ENCODE measurements around the gene NKD2.
A peak's percentile ranks its signal among the peaks of the same experiment; 100 is the strongest.
"Not testable (repeated sequence)": the region's sequence is repeated elsewhere in the genome, so short reads cannot be mapped to it uniquely, and the experiment has no call there.

NKD2 gene

DNA sequence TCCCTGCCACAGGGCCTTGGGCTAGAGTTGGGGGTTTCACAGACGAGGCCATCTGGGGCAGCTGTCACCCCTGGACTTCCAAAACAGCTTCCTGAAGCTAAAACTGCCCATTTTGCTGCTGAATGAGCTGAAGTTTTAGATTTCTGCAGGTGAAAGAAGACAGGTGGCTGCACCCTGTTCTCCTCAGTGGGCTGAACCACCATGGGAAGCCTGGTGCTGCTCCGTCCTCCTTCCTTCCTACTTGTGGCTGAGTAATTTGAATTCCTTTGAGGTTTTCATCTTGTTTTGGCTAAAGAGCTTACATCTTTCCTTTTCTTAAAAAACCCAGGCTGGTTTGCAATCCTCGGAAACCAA, 5.3 kb downstream of the NKD2 start:
- DNase-seq (ENCODE audit: low spot score): no peak

- no peak for DNase-seq (ENCODE audit: low spot score)
Observed at GRCh38 chr5:1014346-1014745, 5.7 kb downstream of the NKD2 start.

DNA sequence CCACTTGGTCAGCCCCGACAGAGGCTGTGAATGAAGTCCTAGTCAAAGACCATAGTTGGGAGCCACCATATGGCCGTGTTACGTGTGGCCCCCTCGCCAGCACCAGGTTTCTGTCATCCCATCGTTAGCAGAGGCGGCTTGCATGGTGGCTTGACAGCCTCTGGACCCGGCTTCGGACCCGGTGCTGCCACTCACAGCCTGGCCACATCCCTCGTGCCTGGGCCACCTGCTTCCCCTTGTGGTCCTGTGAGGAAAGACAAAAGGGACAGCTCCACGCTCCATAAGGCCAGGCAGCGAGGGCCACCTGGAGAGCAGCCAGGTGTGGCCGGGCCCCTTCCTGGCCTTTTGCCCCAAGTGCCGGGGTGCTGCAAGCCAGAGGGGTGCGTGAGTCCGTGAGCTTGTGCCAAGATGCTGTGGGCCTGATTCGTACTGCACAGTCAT, 6.2 kb downstream of the NKD2 start:
- no peak for DNase-seq (ENCODE audit: low spot score)

- no peak for DNase-seq (ENCODE audit: low spot score)
Observed at GRCh38 chr5:1015507-1015906, 6.9 kb downstream of the NKD2 start.

GRCh38 chr5:1016036-1016435, 7.4 kb downstream of the NKD2 start:
- DNase-seq (ENCODE audit: low spot score): peak; percentile 49

DNA sequence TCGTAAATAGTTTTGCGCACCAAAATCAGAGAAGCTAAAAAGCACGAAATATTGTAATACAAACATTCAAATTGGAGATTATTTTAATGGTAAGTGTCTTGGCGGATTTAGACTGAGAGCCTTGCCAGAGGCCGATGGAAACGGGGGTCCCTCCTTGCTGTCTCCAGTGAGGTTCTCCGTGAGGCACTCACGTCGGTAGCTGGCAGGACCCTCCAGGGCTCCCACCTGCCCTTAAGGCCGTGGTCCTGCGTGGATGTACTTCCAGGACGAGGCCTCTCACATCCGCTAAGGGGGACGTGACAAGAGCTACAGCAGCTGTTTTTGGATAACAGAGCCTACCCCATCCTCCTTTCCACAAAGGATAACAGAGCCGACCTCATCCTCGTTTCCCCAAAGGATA, 7.9 kb downstream of the NKD2 start:
- no peak for DNase-seq (ENCODE audit: low spot score)

GRCh38 chr5:1017056-1017455, 8.5 kb downstream of the NKD2 start:
- no peak for DNase-seq (ENCODE audit: low spot score)

GRCh38 chr5:1017691-1018455, 9.3 kb downstream of the NKD2 start:
- DNase-seq (ENCODE audit: low spot score): no peak

DNA sequence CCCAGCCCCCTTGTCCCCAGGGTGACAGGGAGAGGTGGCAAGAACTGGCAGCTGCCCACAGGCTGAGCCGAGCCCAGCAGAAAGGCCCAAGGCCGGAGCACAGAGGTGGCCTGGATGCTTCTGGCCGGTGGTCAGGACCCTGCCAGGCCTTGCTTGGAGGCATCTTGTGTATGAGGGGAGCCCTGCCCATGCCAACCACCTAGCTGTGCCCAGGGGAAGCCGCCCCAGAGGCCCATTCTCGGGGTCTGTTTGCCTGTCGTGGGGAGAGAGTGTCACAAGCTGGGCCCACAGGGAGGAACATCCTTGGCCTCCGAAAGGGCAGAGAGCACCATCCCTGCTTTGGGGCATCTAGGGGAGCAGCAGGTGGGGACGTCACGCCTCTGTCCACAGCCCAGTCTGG, 10.0 kb downstream of the NKD2 start:
- DNase-seq (ENCODE audit: low spot score): no peak

DNA sequence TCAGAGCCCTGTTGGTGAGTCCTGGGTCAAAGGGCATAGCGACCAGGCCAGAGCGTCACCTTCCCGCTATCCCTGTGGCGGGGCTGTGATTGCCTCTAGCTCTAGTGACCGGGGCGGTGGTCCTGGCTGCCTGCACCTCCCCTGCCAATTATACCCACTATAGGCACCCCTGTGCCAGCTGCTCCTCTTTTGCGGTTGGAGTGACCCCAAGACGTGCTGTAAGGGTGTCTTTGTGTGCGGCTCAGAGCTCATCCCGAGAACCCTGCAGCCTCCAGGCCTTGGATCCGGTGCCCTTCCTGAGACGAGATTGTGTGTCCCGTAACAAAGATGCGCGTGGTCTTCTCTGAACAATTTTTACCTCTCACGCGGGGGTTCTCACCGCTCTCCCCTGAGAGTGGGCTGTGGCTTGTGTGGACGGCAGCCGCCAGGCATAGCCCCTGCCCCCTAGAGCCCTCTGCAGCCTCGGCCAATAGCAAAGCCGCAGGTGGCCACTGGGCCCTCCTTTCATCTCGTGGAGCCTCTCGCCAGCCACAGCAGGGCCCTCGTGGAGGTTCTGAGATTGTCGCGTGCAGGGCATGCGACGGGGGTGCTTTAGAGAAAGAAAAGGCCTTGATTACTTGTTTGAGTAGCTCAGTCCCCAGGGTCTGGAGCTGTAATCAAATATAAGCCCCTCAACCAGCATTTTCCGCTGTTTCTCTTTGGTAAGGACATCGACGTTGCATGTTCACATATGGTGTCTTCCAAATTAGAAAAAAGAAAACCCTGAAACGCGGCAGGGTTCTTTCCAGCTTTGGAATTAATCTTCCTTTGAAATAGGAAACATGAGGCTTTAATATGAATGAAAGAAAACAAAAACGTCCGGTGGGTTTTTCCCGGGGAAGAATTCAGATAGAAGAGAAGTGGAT, 10.7 kb downstream of the NKD2 start:
- DNase-seq (ENCODE audit: low spot score): no peak

GRCh38 chr5:1020452-1020961, 11.9 kb downstream of the NKD2 start:
- no peak for DNase-seq (ENCODE audit: low spot score)

DNA sequence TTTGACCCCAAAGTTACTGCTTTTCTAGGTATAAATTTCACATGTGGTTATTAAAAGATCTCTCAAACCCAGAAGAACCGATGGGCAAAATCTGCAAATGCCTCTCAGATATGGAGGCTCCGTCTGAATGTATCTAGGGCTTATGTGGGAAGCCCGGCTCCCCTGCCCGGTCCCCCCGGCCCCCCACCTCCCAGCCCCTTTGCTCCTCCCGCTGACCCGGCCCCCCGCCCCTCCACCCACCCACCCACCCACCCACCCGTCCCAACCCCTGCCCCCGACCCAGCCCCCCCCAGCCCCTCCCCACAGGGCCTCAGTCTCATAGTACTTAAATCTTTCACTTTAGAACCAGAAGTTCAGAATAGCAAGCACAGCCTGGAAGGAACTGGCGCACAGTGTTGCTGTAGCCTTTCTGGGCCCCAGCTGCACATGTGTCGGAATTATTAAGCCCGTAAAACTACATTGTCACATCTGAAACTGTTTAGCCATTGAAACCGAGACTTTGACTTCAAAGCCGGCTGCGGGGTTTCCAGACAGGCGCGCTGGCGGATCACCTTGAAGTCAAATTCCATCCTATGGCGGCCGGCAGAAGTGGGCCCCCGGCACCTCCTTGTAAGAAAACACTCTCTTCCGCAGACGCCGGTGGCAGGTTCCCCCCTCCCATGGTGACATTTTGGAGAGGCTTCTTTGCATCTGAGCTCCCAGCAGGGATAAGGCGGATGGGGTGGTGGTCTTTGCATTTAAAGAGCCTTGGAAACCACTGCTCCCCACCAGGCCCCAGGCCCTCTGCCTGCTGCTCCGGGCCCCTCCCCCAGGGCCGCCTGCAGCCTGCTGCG, 12.8 kb downstream of the NKD2 start:
- no peak for DNase-seq (ENCODE audit: low spot score)

- not testable (repeated sequence) for DNase-seq (ENCODE audit: low spot score)
Observed at GRCh38 chr5:1021969-1022336, 13.4 kb downstream of the NKD2 start.

DNA sequence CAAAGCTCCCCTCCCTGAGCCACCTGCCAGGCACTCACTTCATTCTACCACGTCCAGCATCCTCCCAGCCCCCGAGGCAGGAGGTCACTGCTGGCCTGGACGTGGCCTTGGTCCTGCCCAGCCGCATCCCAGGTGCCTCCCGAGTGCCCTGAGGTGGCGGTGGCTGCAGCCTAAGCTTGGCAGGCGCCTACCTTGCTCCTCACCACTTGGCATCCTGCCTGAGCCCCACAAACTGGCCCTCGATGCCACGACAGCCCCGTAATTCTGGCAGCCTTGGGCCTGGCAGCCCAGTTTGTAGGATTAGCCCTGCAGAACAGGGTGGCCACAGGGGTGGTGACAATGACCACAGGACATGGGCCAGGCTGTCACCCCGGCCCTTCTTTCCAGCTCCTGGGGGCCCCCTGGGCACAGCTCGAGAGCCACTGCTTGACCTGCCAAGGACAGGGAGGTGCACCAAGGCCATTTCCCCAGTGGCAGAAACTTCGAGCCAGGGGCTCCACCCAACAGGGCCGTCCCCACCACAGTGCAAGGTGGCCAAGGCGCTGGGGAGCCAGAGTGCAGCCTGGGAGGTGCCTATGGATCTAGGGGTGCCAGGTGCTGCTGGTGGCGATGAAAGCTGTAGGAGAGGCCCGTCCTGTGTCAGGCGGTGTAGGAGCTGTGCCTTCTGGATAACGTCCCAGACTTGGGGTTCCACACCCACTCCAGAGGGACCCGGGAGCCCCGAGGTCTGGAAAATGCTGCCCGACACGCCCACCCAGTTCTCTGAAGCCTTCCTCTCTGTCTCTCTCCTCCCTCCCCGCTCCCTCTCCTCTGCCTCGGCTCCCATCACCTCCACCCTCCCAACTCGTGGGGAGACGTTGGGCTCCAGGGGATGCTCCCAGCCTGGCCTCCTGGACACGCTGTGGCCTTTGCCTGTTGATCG, 18.4 kb downstream of the NKD2 start:
- no peak for DNase-seq (ENCODE audit: low spot score)

DNA sequence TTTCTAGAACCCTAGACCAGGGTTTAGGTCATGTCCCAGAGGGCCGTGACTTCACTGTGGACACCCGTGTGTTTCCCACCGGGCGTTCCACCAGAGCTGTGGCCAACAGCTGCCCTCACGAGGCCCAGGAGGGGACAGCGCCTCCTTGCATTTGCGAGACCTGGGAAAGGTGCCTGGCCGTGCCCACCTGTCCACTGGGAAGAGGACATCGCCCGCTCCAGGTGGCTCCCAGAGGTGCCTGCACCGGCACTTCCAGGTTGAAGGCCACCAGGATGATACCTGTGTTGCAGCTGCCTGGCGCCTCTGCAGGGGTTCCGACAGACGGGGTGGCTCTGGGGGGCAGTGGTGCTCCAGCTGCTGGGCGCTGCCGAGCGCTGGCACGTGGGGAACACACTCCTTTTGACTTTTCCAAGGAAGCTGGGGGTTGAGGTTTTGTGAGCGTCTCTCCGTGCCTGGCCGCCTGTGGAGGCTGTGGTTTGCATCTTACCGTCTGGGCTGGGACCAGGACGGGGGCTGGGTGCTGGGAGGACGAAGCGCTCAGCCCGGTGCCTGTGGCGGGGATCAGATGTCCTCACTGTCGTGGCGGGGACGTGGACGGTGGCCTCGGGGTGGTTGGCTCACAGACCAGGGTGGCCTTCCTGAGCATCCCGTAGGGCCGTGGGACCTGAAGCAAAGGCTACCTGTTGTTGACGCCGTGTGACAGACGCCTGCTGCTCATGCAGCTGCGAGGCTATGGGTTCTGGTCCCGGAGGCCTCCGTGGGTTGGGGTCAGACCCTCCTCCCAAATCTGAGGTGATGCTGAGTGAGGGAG, 19.2 kb downstream of the NKD2 start:
- DNase-seq (ENCODE audit: low spot score): no peak

DNA sequence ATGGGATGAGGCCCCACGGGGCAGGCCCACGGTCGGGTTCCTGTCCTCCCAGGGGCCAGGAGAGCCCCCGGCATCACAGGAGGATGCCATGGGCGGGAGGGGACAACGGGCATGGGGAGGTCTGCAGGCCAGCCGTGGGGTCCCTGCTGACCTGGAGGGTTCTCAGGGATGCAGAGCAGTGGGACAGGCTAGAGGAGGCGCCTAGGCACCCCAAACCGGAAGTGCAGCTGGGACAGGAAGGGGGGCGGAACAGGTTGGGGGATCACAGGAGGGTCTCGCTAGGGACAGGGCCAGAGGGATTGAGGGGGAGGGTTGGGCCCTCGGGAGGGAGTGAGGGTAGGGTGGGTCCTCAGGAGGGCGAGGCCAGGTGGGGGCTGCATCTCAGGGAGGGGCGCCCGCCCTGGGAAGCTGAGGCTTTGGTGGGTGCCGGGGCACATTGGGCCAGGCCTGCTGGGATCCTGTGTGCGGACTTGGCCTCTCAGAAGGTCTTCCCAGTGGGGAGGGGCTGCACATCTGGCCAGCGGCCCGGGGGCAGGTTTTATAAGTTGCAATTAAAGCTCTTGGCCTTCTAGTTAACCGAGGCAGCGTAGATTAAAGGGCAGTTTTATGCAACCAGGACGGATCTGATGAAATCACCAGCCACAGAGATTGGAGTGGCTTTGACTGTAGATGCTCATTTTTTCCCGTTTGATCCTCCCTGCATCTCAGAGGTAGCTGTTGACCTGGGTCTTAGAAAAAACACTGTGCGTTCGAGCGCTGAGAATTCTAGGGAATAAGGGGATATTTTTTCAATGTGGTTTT, 20.1 kb downstream of the NKD2 start:
- no peak for DNase-seq (ENCODE audit: low spot score)

GRCh38 chr5:1029282-1029944, 20.8 kb downstream of the NKD2 start:
- no peak for DNase-seq (ENCODE audit: low spot score)

DNA sequence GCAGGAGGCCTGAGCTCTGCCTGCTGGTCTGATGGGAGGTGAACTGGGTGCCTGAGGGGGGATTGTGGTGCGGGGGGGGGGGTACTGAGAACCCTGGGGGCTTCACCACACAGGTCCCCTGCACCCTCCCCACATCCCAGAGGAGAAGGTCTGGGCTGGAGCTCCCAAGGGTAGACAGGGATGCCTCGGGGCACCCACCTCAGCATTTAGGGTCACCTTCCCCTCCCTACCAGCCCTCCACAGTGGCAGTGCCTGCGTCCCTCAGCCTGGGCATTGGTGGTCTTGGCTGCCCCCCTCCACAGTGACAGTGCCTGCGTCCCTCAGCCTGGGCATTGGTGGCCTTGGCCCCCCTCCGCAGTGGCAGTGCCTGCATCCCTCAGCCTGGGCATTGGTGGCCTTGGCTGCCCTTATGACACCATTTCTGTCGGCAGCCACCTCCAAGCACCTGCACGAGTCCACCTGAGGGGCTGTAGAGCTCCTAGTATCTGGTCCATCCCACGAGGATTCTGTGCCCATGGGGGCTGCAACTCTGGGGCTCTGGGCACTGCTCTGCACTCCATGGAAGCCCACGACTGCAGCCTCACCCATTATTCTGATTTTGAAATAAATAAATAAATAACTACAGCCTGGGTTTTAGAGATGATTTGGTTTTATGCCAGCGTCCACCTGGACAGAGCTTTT, 21.5 kb downstream of the NKD2 start:
- DNase-seq (ENCODE audit: low spot score): no peak
